ENCODE measurements around the gene ITPK1.
A peak's percentile ranks its signal among the peaks of the same experiment; 100 is the strongest.

The ITPK1 gene

DNA sequence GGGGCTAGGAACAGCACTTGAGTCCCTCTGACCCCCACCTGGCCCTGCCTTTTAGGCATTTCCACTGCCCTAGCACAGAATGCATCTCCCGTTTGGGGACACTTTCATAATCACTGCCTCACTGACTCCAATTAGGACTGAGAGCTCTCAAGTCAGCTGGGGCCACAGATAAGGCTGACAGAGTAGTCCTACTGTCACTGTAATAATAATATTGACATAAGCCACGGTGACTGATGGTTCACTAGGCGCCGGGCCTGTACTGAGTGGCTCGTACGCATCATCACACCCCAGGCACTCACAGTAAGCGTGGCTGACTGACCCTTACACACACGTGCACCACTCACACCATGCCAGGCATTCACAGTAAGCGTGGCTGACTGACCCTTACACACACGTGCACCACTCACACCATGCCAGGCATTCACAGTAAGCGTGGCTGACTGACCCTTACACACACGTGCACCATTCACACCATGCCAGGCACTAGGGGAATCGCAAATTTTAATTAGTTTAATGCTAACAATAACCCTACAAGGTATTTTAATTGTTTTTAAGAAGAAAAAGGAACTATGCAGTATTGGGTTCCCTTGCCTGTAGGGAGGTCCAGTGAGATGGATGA is 105.1 kb downstream of the ITPK1 start:
- in situ Hi-C loops (cut with HindIII; ENCODE audit: low sequenced_read_pairs) = no loop called here
- DNase-seq (ENCODE audit: low read depth, low spot score) = no peak

DNA sequence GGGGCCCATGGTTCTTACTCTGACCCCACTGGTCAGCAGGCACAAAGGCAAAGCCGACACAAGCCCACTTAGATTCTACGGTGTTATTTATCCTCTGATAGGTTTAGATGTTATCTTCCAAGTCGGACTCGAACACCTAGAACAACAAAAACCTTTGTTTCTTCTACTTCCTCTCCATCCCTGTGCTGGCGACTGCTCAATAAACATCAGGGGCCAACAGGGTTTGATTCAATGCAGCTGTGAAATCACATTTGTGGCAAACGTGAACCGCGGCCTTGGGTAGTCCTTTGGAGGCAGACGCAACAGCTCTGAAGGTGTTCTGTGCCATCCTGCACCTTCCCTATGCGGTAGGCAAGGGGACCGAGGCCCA is 105.6 kb downstream of the ITPK1 start:
- TF ChIP-seq, protein P1, sequence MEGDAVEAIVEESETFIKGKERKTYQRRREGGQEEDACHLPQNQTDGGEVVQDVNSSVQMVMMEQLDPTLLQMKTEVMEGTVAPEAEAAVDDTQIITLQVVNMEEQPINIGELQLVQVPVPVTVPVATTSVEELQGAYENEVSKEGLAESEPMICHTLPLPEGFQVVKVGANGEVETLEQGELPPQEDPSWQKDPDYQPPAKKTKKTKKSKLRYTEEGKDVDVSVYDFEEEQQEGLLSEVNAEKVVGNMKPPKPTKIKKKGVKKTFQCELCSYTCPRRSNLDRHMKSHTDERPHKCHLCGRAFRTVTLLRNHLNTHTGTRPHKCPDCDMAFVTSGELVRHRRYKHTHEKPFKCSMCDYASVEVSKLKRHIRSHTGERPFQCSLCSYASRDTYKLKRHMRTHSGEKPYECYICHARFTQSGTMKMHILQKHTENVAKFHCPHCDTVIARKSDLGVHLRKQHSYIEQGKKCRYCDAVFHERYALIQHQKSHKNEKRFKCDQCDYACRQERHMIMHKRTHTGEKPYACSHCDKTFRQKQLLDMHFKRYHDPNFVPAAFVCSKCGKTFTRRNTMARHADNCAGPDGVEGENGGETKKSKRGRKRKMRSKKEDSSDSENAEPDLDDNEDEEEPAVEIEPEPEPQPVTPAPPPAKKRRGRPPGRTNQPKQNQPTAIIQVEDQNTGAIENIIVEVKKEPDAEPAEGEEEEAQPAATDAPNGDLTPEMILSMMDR (IDR thresholded peaks at IDR 0.05; ENCODE audit: low read depth, low read length) = no peak
- in situ Hi-C loops (cut with HindIII; ENCODE audit: low sequenced_read_pairs) = no loop called here
- no peak for DNase-seq (ENCODE audit: low read depth, low spot score)
- H3K4me3 ChIP-seq (ENCODE audit: low read depth, low read length) = no peak overlapping the region

More for the DNA sequence above, 105.1 kb downstream of the ITPK1 start:
- no peak overlapping the region for H3K4me3 ChIP-seq (ENCODE audit: low read depth, low read length)
- TF ChIP-seq, protein P1 (IDR thresholded peaks at IDR 0.05; ENCODE audit: low read depth, low read length) = no peak

DNA sequence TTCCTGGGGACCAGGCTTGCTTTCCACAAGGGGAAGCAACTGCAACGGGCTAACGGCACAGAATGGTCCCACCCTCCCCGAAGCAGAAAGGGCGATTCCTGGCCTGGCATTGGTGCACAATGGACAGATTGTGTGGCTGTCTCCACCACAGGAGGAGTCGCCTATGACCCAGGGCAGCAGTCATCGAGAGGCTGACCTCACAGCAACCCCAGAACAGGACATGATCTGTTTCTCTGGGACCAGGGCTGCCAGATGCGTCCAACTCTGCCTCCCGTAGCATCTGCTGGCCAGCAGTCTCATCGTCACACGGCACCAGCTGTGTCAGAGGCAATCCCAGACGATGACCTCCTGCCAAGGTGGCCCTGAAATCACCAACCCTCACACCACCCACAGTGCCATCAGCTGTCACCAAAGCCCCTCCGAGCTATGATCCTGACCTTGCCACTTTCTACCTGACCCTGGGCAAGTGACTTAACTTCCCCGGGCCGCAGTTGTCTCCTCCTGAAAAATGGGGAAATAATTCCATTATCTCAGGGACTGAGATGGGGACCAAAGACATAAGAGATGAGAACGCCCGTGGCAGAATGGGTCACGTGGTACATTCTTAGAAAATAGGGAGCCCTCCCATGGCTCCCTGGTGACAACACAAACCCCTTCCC is 106.1 kb downstream of the ITPK1 start:
- H3K4me3 ChIP-seq (ENCODE audit: low read depth, low read length) = no peak overlapping the region
- in situ Hi-C loops (cut with HindIII; ENCODE audit: low sequenced_read_pairs) = no loop called here
- no peak for DNase-seq (ENCODE audit: low read depth, low spot score)
- TF ChIP-seq, protein P1 (IDR thresholded peaks at IDR 0.05; ENCODE audit: low read depth, low read length) = no peak

DNA sequence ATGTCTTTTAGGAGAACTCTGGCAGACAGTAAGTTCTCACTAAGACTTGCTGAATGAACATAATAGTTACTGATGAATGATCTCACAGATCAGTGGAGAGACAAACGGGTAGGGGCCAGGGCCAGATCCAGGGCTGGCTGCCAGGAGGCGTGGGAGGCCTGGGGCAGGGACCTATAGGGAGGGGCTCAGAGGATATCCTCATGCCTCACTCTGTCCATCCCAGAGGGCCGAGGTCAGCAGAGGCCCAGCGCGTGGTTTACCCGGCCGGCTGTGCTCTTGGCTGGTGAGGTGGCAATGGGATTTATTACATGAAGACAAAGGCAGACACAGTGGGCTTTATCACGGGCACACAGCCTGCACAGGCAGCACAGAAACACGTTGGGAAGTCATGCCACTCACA is 107.3 kb downstream of the ITPK1 start:
- in situ Hi-C loops (cut with HindIII; ENCODE audit: low sequenced_read_pairs) = no loop called here
- TF ChIP-seq, protein P1 (IDR thresholded peaks at IDR 0.05; ENCODE audit: low read depth, low read length) = no peak
- no peak overlapping the region for H3K4me3 ChIP-seq (ENCODE audit: low read depth, low read length)
- DNase-seq (ENCODE audit: low read depth, low spot score) = peak; percentile 29

DNA sequence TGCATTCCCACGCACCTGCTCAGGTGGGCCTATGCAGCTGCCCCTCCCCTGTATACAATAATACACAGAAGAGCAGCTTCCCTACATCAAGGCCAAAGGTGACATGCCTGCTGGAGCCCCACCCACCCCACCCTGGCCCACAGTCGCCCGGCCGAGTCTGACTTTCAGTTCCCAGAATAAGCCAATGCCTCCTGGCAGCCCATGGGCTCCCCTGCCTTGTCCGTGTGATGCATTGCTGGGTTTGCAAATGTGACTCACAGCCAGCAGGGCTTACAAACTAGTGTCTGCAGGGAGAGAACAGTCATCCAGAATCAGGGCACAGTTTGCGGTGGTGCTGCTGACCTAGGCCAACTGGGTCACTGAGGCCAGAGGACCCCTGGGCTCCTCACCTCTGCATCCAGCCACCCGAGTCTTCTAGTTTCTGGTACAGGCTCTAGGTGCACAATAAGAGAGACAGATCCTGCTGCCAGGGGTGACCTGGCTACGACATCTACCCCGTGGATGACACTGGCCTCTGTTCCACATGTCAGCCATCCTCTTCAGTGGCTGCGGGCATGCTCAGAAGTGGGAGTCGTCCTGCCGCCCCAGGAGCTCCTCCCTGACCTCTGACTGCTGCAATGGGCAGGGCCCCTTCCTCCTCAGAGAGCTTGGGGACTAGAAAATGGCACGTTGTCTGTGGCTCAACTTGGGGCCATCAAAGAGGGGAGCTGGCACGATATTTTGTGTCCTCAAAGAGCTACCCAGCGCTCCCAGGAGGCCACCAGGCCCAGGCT is 108.3 kb downstream of the ITPK1 start:
- peak; percentile 80 for DNase-seq (ENCODE audit: low read depth, low spot score)
- TF ChIP-seq, protein P1 (IDR thresholded peaks at IDR 0.05; ENCODE audit: low read depth, low read length) = no peak
- no peak overlapping the region for H3K4me3 ChIP-seq (ENCODE audit: low read depth, low read length)
- in situ Hi-C loops (cut with HindIII; ENCODE audit: low sequenced_read_pairs) = no loop called here

DNA sequence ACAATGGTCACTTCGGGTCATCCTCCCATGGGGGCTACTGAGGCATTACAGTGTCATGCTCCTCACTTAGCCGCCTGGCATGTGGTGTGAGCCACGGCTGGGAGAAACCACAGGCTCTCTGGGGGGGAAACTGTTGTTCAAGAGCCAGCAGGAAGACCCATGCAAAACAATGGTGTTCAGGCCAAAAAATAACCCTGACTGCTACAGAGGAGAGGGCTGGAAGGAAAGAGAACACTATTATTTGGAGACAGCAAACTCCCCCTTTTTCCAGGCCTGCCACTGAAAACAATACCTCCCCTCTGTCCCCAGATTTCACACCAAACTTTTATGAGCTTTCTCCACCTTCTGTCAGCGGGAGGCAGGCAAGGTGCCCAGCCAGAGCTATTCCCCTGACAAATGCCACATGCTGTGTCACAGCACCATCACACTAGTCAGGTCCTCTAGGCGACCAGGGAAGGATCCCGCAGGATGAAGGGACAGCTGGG is 109.1 kb downstream of the ITPK1 start:
- peak; percentile 57 for DNase-seq (ENCODE audit: low read depth, low spot score)
- no peak overlapping the region for H3K4me3 ChIP-seq (ENCODE audit: low read depth, low read length)
- in situ Hi-C loops (cut with HindIII; ENCODE audit: low sequenced_read_pairs) = no loop called here
- TF ChIP-seq, protein P1 (IDR thresholded peaks at IDR 0.05; ENCODE audit: low read depth, low read length) = no peak
